H1 (cell line): Measurements from ENCODE around the gene SHMT1. TPM values are rescaled to one million over a fixed set of nuclear protein-coding genes. Genes with fewer than 3 reads are reported as not detected.

ENCODE experiments used
- GABPA ChIP-seq: IDR thresholded peaks from 2 replicates; pipeline ENCODE4 v1.6.1; 2011; ENCODE audit warnings: mild to moderate bottlenecking, low read length, moderate library complexity, borderline replicate concordance; ENCODE audit not compliant: insufficient read depth
- RBBP5 ChIP-seq: IDR thresholded peaks from 2 replicates; pipeline ENCODE4 v1.7.1; 2012; ENCODE audit warnings: low read depth, mild to moderate bottlenecking, inconsistent platforms, low read length, moderate library complexity, borderline replicate concordance
- YY1 ChIP-seq: IDR thresholded peaks from 2 replicates; pipeline ENCODE4 v1.6.1; 2011; ENCODE audit warnings: low read depth, mild to moderate bottlenecking, low read length
- polyA plus RNA-seq, 7 experiments: library from polyadenylated mRNA; depleted of rRNA in 3 of 7; stranded (reverse) in 5 of 7; unstranded in 2 of 7; fragments of >200 nt in 5 of 7; fragments of 200-250 nt in 2 of 7; gene quantifications; 1 replicate in 5 of 7; 2 replicates in 1 of 7; 4 replicates in 1 of 7; pipeline versions ENCODE4 v1.2.1 to v1.2.3, GENCODE V29; 2011 to 2013; ENCODE audit warnings: missing spikeins in 2 of 7, mixed read lengths in 2 of 7
- total RNA-seq: library from RNA; stranded (reverse); fragmentation: NEBNext Ultra II Directional; extraction: Animal tissue kit (Norgen Biotek cat#: 25700); gene quantifications from 2 replicates; pipeline ENCODE4 v1.2.1, GENCODE V29; 2021

SHMT1 gene
- total and polyA plus RNA-seq, 2 of the 8 experiments (the other 6 are each of a cell fraction or from before 2014, with no cell fraction given), result 30.7 to 39.3 TPM

DNA sequence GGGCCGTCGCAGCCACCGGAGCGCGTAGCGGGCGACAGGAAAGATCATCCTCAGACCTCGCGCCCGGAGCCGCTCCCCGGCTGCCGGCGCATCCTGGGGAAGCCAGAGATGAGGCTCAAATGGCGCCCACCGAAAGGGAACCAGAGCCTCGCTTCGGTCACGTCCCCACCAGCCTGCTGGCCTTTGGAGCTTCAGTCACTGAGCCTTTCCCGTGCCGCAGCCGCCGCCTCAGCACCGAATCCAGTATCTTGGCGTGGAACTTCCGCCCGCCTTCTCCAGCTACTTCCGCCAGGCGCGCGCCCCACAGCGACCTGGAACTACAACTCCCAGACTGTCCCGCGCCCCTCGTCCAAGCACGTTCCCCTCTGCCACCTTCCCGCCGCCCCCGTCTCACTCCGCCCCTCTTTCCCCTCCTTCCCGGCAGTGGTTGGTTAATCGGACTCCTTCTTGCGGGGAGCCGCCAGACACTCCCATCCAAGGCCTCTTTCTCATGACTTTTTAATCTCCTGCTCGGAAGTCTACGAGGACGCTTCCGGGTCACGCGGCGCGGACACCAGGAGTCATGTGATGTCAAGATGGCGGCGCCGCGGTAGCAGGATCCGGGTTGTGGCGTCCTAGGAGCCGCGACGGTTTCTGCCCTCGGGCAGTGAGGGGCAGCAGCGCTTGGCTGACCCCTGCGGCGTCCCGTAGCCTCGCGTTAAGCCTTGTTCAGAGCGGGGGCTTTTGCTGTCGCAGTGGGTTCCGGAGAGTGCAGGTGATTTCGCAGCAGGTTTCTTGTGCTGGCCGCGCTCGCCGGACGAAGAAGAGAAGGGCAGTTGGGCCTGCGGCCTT, 48.4 kb downstream of the SHMT1 start, which contains the start of the genes SMCR8 and TOP3A (continued):
- peak; percentile 81; the same call in 1 of the 2 replicates for TF ChIP-seq GABPA
- TF ChIP-seq RBBP5, result peak; percentile 79; the same call in 1 of the 2 replicates
- TF ChIP-seq YY1, result peak; percentile 98
